ENCODE measurements around the gene ZNF552.
"Not testable (repeated sequence)": the region's sequence is repeated elsewhere in the genome, so short reads cannot be mapped to it uniquely, and the experiment has no call there.

GRCh38 chr19:57823155-57823554, 8.4 kb upstream of the ZNF552 start:
- not testable (repeated sequence) for TF ChIP-seq POLR2A (IDR thresholded peaks at IDR 0.05; ENCODE audit: low read depth, low read length); POLR2AphosphoS5 (IDR thresholded peaks at IDR 0.05; ENCODE audit: low read depth, low read length); POU2F2 (IDR thresholded peaks at IDR 0.05; ENCODE audit: low read depth, low read length); TAF1 (IDR thresholded peaks at IDR 0.05; ENCODE audit: low read depth, low read length); SPI1 (IDR thresholded peaks at IDR 0.05; ENCODE audit: low read depth, low read length); PAX5 (IDR thresholded peaks at IDR 0.05; ENCODE audit: insufficient read depth, low read length, severe bottlenecking)
